Suprapubic skin (tissue), 4 donors: Measurements from ENCODE around the gene GUCY1A2.

Source experiments
- EP300 ChIP-seq: sonication (generic); formaldehyde crosslinking; IDR thresholded peaks from one replicate; pipeline ENCODE4 v1.6.1; 2017; ENCODE audit warnings: antibody characterized with exemption
- POLR2A ChIP-seq, 2 donors: fragments of 450-650 bp; IDR thresholded peaks; one replicate each; pipeline ENCODE4 v1.6.1; 2017; ENCODE audit warnings: antibody characterized with exemption in 2 of 2, mild to moderate bottlenecking in 2 of 2, moderate library complexity in 2 of 2
- POLR2AphosphoS5 ChIP-seq, 3 donors: sonication (generic); formaldehyde crosslinking; IDR thresholded peaks; one replicate each; pipeline ENCODE4 v1.6.1; 2017; ENCODE audit warnings: antibody characterized with exemption in 3 of 3
- TF ChIP-seq, protein P1 (sequence below), 2 donors: fragments of 200-600 bp in 1 of 2; fragments of 450-650 bp in 1 of 2; sonication (generic) in 1 of 2; IDR thresholded peaks; one replicate each; pipeline ENCODE4 v1.5.1; 2016 to 2019; ENCODE audit warnings: antibody characterized with exemption in 2 of 2, mild to moderate bottlenecking in 1 of 2, moderate library complexity in 1 of 2

GRCh38 chr11:106827687-106828086 lies 190.6 kb downstream of the GUCY1A2 start:
- TF ChIP-seq, protein P1, sequence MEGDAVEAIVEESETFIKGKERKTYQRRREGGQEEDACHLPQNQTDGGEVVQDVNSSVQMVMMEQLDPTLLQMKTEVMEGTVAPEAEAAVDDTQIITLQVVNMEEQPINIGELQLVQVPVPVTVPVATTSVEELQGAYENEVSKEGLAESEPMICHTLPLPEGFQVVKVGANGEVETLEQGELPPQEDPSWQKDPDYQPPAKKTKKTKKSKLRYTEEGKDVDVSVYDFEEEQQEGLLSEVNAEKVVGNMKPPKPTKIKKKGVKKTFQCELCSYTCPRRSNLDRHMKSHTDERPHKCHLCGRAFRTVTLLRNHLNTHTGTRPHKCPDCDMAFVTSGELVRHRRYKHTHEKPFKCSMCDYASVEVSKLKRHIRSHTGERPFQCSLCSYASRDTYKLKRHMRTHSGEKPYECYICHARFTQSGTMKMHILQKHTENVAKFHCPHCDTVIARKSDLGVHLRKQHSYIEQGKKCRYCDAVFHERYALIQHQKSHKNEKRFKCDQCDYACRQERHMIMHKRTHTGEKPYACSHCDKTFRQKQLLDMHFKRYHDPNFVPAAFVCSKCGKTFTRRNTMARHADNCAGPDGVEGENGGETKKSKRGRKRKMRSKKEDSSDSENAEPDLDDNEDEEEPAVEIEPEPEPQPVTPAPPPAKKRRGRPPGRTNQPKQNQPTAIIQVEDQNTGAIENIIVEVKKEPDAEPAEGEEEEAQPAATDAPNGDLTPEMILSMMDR (IDR thresholded peaks at IDR 0.05), result no peak
- TF ChIP-seq POLR2AphosphoS5 (IDR thresholded peaks at IDR 0.05) (no peak), POLR2A (IDR thresholded peaks at IDR 0.05) (no peak), EP300 (no peak)
